Measurements from ENCODE around the gene TNFAIP1. TPM values are rescaled to one million over a fixed set of nuclear protein-coding genes. Genes with fewer than 3 reads are reported as not detected.
"Not testable (repeated sequence)": the region's sequence is repeated elsewhere in the genome, so short reads cannot be mapped to it uniquely, and the experiment has no call there.

TNFAIP1 gene, protein sequence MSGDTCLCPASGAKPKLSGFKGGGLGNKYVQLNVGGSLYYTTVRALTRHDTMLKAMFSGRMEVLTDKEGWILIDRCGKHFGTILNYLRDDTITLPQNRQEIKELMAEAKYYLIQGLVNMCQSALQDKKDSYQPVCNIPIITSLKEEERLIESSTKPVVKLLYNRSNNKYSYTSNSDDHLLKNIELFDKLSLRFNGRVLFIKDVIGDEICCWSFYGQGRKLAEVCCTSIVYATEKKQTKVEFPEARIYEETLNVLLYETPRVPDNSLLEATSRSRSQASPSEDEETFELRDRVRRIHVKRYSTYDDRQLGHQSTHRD
- total RNA-seq = 70.6 and 98.0 TPM in 2 replicates

DNA sequence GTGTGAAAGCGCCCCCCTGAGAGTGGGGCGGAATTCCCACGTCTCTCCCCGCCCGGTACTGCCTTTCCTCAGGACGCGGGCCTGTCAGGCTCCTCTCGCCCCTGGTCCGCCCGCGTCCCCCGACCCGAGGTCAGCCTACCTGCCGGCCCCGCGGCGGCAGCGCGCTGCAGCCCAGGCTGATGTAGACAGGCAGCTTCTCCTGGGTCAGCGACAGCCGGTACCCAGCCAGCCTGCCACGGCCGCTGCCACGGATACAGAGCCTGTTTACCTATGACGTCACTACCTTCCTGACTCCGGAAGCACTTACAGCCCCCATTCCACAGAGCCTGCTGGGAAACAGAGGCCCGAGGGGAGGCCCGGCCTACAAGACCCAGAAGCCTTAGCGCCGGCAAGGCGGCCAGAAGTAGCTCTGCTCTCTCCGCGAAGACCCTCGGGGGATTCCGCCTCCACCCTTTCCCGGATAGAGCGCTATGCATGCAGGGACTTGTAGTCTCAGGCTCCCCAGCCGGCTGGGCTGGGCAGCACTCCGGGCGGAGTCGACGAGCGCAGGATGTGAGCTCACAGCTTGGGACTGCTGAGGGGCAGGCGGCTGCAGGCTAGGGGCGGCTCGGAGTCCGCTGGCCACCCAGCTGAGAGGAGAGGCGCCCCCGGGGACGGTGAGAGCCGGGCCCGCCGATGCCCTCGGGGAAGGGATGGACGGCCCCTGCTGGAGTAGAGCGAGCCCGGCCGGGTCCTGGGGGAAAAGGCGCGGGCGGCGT, at the start of gene TNFAIP1, which contains the start of gene IFT20:
Gene TNFAIP1, plus strand, starts transcription at position 561 of the 758 bp plus-strand sequence. CDS start 3,761 bp downstream, outside the sequence.
Gene IFT20, minus strand, starts transcription at position 272 of the 758 bp plus-strand sequence. CDS start 3,487 bp downstream, outside the sequence.
- DNase-seq (ENCODE audit: low read depth in 2 of 2) = peak; percentile 100

DNA sequence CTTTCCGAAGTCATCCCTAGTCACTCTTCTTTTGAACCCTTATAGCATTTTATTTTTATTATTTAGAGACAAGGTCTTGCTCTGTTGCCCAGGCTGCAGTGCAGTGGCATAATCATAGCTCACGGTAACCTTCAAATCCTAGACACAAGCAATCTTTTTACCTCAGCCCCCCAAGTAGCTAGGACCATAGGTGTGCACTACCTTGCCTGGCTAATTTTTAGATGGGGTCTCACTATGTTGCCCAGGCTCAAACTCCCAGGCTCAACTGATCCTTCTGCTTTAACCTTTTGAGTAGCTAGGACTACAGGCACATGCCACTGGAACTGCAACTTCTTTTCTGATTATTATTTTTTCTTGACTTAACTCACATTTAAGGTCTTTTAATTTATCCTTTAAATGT, 49.6 kb upstream of the TNFAIP1 start:
- DNase-seq (ENCODE audit: low read depth in 2 of 2) = no peak

DNA sequence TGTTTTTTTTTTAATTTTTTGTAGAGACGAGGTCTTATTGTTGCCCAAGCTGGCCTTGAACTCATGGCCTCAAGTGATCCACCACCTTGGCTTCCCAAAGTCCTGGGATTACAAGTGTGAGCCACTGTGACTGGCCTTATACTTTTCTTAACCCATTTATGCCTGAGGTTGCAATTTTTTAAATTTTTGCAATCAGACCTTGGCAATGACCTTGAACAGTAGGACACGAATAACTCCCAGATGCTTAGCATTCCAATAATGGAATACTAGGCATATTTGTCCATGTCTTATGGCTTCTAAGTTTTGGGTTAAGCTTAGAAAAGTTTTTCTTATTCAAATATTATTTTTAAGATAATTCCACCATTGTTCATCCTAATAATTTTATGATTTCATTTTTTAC, 44.9 kb upstream of the TNFAIP1 start:
- no peak for DNase-seq (ENCODE audit: low read depth in 2 of 2)

DNA sequence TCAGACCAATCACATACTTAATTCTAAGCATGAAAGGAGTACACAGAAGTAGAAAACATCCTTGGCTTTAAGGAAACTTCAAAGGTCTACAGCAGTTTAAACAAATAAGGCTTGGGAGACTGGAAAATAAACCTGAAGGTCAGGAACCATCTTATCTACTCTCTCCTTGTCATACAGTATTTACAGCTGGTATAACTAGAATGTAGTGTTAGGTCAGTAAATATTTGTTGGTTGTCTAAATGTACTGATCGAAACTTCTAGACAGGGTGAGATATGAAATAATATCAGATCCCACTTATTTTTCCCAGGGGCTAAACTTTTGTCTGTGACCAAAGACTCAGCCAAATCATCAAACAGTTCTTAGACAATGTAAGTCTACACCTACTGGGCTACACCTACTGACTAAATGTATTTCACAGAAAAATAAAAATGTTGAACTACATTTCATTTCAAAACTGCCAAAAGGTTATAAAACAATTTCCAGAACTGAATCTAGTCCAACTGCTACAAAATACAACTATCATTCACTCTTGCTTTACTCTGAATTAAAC, 43.7 kb upstream of the TNFAIP1 start:
- DNase-seq (ENCODE audit: low read depth in 2 of 2) = no peak

DNA sequence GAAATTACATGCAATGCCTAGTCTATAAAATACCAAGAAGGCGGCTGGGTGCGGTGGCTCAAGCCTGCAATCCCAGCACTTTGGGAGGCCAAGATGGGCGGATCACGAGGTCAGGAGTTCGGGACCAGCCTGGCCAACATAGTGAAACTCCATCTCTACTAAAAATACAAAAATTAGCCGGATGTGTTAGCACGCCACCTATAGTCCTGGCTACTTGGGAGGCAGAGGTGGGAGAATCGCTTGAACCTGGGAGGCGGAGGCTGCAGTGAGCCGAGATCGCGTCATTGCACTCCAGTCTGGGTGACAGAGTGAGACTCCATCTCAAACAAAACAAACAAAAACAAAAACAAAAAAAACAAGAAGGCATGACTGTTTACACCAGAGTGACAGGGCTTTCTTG, 42.7 kb upstream of the TNFAIP1 start:
- DNase-seq (ENCODE audit: low read depth in 2 of 2) = not testable (repeated sequence)

DNA sequence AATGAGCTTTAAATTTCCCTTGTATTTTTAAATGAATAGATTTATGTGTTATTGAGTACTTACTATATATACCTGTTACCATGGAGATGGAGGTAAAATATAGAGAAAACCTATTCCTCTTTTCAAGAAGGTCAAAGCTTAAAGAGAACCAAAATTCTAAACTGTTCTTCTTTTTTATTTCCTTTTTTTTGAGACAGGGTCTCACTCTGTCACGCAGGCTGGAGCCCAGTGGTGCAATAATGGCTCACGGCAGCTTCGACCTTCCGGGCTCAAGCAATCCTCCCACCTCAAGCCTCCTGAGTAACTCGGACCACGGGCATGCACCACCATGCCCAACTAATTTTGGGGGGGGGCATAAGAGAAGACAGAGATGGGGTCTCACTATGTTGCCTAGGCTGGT, 41.6 kb upstream of the TNFAIP1 start:
- no peak for DNase-seq (ENCODE audit: low read depth in 2 of 2)

DNA sequence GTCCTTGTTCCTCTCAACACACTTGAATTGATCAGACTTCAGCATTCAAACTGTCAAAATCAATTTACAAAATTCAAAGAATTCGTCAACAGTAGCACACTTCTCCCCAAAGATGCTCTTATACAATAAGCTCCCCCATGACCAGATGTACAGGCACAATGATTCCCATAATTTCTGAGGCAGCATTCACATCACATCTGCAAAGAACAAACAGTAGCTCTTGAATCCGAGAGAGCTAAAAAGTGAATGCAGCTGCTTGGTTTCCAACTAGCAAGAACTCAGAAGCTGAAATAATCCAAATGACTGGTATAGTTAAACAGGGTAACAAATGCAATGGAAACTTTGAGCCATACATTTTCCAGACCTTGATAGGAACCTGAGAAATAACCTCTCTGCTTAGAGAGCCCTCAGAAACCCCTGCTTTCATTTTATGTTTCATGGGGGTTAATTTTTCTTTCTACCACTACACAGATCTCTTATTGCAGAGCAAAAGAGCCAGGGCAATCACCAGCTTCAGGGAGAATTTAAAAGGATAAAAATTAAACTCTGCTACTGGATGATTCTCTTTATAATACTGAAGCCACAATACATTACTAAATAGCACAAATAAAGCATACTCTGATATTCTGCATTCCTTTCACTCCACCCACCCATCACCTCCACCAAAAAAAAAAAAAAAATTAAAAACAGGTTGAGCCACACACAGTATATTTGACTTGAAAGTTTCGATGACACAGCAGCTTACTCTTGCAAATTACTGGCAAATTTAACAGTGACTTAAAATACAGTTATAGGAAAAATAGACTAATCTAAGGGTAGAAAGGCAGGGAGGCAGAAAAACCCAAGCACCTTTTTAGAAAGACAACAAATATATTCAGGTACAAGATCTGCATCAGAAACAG, 39.6 kb upstream of the TNFAIP1 start:
- DNase-seq (ENCODE audit: low read depth in 2 of 2) = no peak

DNA sequence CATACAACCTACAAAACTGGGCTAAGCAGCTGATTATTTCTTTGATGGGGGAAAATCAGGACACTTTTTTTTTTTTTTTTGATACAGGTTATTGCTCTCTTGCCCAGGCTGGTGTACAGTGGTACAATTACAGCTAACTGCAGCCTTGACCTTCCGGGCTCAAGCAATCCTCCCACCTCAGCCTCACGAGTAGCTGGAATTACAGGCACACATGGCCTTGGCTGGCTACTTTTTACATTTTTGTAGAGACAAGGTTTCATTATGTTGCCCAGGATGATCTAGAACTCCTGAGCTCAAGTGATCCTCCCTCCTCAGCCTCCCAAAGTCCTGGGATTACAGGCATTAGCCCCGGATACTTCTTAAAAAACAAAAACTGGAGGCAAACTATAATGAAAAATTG, 37.1 kb upstream of the TNFAIP1 start:
- DNase-seq (ENCODE audit: low read depth in 2 of 2) = no peak

DNA sequence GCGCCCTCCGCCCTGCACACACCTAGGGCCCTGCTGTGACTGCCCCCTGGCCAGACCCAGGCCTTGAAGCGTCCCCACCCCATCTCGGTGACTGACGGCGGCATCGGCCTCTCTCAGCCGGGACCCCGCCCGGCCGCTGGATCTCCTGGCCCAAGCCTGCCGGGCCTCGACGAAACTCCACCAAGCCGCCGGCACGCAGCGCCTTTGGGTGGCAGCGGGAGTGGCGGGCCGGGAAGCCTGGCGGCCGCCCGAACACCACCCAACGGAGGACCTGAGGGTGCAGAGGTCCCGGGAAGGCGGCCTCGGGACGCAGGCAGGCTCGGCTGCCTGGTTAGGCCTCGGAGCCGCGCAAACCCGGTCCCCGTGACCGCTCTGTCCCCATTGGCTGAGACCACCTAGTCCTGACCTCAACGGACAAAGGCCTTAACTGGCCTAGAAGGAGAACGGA, 28.6 kb upstream of the TNFAIP1 start:
- no peak for DNase-seq (ENCODE audit: low read depth in 2 of 2)

DNA sequence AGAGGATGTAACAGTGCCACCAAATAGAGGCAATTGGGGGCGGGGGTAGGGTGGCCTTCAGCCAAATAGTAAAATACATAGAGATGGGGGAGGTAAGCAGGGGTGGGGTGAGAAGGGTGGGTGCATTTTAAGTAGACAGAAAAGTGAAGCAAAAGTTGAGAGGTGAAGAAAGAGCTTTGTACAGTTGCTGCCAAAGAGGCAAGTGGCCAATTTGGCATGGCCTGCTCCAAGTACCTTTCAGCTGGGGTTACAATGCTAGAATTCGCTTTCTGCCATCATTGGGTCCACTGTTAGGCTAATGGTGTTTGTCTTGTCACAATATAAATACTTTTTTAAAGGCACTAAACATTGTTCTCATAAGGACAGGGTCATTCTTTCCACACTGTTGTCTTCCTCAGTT, 21.7 kb upstream of the TNFAIP1 start:
- no peak for DNase-seq (ENCODE audit: low read depth in 2 of 2)

DNA sequence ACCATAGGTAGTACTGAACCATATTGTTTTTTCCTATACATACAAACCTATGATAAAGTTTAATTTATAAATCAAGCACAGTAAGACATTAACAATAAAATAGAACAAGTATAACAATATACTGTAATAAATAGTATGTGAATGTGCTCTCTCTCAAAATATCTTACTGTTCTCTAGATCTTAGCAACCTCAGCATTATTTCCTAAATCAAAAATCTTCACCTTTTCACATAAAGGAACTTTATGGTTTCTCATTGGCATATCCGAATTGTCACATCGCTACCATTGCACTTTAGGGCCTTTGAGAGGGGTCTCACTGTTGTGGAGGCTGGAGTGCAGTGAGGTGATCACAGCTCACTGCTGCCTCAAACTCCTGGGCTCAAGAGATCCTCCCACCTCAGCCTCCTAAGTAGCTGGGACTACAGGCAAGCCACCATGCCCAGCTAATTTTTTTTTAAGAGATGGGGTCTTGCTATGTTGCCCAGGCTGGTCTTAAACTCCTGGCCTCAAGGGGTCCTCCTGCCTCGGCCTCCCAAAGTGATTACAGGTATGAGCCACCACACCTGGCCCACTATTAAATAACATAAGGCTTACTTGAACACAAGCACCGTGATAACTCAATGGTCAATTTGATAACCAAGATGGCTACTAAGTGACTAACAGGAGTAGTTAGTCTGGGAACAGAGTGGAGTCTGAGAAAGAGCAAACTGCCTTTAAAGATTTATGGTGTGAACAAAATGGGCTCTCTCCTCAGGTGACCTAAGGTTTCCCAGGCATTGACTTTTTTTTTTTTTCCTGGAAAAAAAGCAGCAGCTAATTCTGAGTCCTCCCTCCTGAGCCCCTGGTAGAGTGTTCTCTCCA, 19.5 kb upstream of the TNFAIP1 start:
- DNase-seq (ENCODE audit: low read depth in 2 of 2) = no peak

DNA sequence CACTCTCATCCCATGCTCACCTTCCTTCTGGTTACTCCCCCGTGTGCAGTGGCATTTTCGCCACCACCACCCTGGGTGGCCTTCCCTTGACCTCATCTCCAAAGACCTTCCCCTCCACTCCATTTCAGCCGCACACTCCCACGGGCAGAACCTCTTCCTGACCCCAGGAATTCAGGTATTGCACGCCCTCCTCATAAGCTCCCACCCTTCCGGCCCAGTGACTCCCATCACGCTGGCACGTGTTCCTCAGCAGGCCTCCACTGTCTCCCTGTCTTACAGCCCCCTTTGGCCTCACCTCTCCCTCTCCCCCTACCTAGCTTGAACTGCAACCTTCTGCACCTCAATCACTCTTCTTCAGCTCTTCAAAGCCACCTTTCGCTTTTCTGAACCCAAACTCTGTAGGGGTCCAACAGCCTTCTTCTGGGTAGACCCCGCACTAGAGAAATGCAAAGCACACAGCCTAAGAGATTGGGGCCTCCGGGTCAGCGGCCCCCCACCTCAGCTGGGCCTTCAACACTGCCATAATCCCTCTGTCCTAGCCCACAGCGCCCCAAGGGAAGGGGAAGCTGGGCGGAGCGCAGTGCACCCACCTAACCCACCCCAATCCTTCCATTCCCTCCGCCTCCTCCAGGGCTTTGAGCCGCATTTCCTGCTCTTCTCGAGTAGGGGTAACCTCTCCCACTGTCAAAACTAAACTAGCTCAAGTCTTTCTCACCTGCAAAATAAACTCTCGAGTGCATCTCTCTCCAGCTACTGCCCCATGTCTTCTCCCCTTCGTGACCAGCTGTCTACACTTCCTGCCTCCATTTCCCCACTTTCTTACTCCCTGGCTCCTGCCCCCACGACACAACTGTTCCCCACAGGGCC, 18.2 kb upstream of the TNFAIP1 start:
- DNase-seq (ENCODE audit: low read depth in 2 of 2) = no peak

DNA sequence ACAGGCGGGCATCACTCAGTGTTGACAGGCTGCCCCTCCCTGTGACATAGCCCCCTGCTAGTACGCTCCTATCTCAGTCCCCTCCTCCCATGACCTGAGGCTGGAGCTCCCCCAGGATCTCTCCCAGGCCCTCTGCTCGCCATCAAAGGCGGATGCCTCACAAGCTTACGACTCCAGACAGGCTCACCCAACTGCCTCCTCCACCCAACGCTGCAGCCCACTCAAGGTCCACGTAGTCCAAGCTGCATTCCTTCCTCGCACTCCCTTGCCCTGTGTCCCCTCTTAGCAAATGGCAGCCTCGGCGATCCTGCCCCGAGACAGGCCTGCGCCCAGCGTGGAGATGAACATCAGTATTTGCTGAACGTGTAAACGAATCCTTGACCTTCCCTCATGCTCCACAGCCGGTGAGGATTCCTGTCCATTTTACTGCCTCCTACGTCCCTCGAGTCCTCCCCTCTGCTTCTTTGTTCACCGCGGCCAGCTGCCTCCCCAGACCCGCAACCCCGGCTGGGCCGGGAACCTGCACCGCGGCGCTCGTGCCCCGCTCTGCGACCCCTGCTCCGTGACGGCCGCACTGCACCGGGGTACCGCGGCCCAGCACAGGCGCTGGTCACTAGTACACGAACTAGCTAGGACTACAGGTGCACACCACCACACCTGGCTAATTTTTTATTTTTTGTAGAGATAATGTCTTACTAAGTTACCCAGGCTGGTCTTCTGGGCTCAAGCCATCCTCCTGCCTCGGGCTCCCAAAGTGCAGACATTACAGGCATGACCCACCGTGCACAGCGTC, 17.4 kb upstream of the TNFAIP1 start:
- no peak for DNase-seq (ENCODE audit: low read depth in 2 of 2)

DNA sequence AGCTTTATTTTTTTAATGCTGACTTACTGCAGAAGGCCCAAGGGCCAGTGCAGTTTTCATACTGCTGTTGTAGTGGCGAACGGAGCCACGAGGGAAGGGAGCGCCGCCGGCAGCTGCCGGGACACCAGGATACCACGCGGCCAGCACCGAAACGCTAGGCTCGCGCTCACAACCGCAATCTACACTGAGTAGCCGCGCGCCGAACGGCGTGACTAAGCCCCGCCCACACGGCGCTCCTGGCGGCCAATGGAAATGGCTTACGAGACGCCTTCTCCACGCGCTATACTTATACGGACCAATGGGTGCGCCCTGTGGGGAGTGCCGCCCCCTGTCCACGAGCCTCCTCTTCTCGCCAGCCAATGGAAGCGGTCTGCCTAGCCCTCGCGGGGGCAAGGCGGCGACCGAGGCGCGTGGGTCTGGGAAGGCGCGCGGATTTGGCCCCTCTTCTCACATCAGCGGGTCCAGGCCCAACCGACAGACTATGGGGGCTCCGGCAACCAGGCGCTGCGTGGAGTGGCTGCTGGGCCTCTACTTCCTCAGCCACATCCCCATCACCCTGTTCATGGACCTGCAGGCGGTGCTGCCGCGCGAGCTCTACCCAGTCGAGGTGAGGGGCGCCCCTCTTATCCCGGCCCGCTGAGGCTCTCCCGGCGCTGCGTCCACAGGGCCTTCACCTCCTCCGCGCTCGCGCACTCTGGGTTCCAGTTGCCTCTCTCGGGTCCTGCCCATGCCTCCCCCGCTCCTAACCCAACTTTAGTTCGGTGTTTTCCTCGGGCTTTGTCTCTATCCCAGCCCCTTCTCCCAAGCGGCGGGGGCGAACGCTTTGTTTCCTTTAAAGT, 16.6 kb upstream of the TNFAIP1 start, which contains the start of gene TMEM97:
Gene TMEM97, plus strand, starts transcription at position 442 of the 839 bp plus-strand sequence. Its CDS starts 40 bp downstream, at position 482.
- DNase-seq (ENCODE audit: low read depth in 2 of 2) = peak; percentile 98

DNA sequence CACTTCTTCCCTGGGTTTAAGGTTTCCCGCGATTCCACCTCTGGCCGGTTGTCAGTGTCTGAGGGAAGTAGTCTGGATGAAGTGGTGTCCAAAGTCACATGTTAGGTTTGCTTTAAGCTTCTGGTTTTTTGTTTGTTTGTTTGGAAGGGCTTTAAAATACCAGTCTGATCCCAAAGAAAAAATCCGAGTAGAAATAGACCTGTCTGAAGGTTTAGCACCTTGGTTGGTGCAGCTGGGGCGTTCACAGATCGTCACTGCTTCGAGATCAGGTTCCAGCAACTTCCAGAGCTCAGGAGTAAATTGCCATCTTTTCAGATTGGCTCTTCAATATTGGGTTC, 16.0 kb upstream of the TNFAIP1 start:
- no peak for DNase-seq (ENCODE audit: low read depth in 2 of 2)

DNA sequence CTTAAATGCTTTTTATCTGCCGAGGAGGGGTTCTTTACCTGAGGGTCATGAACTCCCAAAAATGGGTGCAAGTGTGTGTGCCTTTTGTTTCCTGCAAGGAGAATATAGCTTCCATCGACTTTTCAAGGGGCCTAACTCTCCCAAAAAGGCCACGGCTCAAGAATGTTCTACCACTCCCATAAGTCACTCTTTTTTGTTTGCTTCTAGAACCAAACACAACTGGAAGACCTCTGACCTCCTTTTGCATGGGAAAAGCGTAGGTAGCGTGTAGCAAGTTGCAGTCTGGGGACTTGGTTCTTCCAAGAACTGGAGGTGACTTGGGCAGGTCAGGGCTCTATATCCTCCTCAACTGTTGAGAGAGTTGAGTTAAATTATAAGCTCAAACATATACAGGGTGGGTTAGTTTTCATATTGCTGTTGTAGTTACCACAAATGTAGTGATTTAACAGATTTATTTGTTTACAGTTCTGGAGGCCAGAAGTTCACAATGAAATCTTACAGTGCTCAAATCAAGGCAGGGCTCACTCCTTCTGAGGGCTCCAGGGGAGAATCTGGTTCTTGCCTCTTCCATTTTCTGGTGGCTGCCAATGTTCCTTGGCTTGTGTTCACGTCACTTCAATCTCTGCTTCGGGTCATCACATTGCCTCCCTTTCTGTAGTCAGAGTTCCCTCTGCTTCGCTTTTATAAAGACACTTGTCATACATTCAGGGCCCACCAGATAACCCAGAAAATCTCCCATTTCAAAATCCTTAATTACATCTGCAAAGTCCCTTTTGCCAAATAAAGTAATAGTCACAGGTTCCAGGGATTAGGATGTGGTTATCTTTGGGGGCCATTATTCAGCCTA, 15.1 kb upstream of the TNFAIP1 start:
- no peak for DNase-seq (ENCODE audit: low read depth in 2 of 2)

DNA sequence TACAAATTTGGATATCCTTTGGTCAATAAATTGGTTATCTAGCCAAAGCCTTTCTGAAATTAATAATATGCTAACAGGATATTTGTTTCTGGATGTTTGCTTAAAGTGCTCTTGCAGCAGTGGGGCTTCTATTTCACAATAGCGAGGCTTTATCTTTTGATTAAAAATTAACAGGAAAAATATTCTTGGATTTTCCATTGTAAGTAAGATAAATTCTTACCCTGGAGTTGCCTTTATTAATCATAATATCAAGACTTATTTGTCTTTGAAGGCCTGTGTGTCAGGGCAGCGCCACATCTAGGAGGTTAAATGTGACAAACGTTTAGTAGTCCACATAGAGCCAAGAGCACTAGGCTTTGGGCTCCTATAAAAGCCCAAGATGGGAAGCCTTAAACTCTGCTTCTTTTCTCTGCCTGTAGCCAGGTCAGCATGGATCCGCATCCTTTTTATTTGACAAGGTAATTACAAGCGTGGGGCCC, 11.3 kb upstream of the TNFAIP1 start:
- no peak for DNase-seq (ENCODE audit: low read depth in 2 of 2)
